ENCODE data around the gene WDR82.

GRCh38 chr3:52310861-52311575 lies 32.6 kb upstream of the WDR82 start:
- TF ChIP-seq CTCF (IDR thresholded peaks at IDR 0.05) (no peak), ZFX (IDR thresholded peaks at IDR 0.05; ENCODE audit: borderline replicate concordance) (no peak)

All from 22Rv1 (cell line).